M059J (cell line): Measurements from ENCODE around the gene ARHGAP18. TPM values are rescaled to one million over a fixed set of nuclear protein-coding genes. Genes with fewer than 3 reads are reported as not detected.

Experiments used
- DNase-seq: peaks from one replicate; pipeline ENCODE4 v3.0.0-alpha.2; 2012; ENCODE audit warnings: low read depth
- total RNA-seq: library from RNA; depleted of rRNA; stranded (reverse); fragments of >200 nt; shearing (Covaris generic); gene quantifications from 2 replicates; pipeline ENCODE4 v1.2.3, GENCODE V29; 2014

Gene ARHGAP18
- total RNA-seq, 1 experiment from 2014 or later, result 31.2 TPM

- peak; percentile 37 for DNase-seq
These were observed 18.3 kb downstream of the ARHGAP18 start for GRCh38 chr6:129691709-129692108.

- DNase-seq, result no peak
These were observed 18.8 kb downstream of the ARHGAP18 start for GRCh38 chr6:129691043-129691640.

- DNase-seq, result peak; percentile 63
These were observed 22.9 kb downstream of the ARHGAP18 start for GRCh38 chr6:129686941-129687627.

GRCh38 chr6:129685662-129686031 is 24.3 kb downstream of the ARHGAP18 start:
- no peak for DNase-seq

GRCh38 chr6:129684903-129685661 is 24.9 kb downstream of the ARHGAP18 start:
- DNase-seq, result no peak

GRCh38 chr6:129684323-129684884 is 25.6 kb downstream of the ARHGAP18 start:
- no peak for DNase-seq

- peak; percentile 99 for DNase-seq
These were observed 26.2 kb downstream of the ARHGAP18 start for GRCh38 chr6:129683601-129684322.

- no peak for DNase-seq
These were observed 28.1 kb downstream of the ARHGAP18 start for GRCh38 chr6:129681913-129682205.

- no peak for DNase-seq
These were observed 29.3 kb downstream of the ARHGAP18 start for GRCh38 chr6:129680633-129681032.

GRCh38 chr6:129679758-129680157 is 30.2 kb downstream of the ARHGAP18 start:
- DNase-seq, result peak; percentile 60

- no peak for DNase-seq
These were observed 30.7 kb downstream of the ARHGAP18 start for GRCh38 chr6:129679275-129679674.

GRCh38 chr6:129678463-129678862 is 31.5 kb downstream of the ARHGAP18 start:
- peak; percentile 65 for DNase-seq

GRCh38 chr6:129677620-129678325 is 32.2 kb downstream of the ARHGAP18 start:
- DNase-seq, result peak; percentile 69

GRCh38 chr6:129675669-129676472 is 34.1 kb downstream of the ARHGAP18 start:
- no peak for DNase-seq

- no peak for DNase-seq
These were observed 36.2 kb downstream of the ARHGAP18 start for GRCh38 chr6:129673748-129674147.

- peak; percentile 89 for DNase-seq
These were observed 36.9 kb downstream of the ARHGAP18 start for GRCh38 chr6:129672881-129673631.

- DNase-seq, result no peak
These were observed 37.7 kb downstream of the ARHGAP18 start for GRCh38 chr6:129672341-129672682.

- peak; percentile 51 for DNase-seq
These were observed 38.3 kb downstream of the ARHGAP18 start for GRCh38 chr6:129671442-129672340.

- DNase-seq, result no peak
These were observed 39.3 kb downstream of the ARHGAP18 start for GRCh38 chr6:129670634-129671033.
